HG02884 (cell line): Measurements from ENCODE around the gene GDAP2.
"Not testable (repeated sequence)": the region's sequence is repeated elsewhere in the genome, so short reads cannot be mapped to it uniquely, and the experiment has no call there.

Experiments
- ATAC-seq: cut with Tn5 transposase; IDR thresholded peaks from one replicate; pipeline ENCODE4 v1.9.1; 2021; ENCODE audit warnings: mild to moderate bottlenecking, moderate library complexity; ENCODE audit not compliant: unreplicated experiment

GDAP2 gene

GRCh38 chr1:117929343-117930172, at the start of gene GDAP2, which contains the start of gene WDR3:
TSS of gene GDAP2 (minus strand) at chr1:117929621. CDS start at chr1:117920357, 9,264 bp downstream.
TSS of gene WDR3 (plus strand) at chr1:117929739. CDS start at chr1:117933320, 3,581 bp downstream.
- ATAC-seq: peak; percentile 93

- ATAC-seq: no peak
Observed at GRCh38 chr1:117976381-117976780, 47.0 kb upstream of the GDAP2 start.

- no peak for ATAC-seq
Observed at GRCh38 chr1:117971777-117972176, 42.4 kb upstream of the GDAP2 start.

GRCh38 chr1:117970252-117970651, 40.8 kb upstream of the GDAP2 start:
- ATAC-seq: no peak

- ATAC-seq: no peak
Observed at GRCh38 chr1:117967881-117968280, 38.5 kb upstream of the GDAP2 start.

- no peak for ATAC-seq
Observed at GRCh38 chr1:117967477-117967876, 38.1 kb upstream of the GDAP2 start.

GRCh38 chr1:117964290-117965038, 35.0 kb upstream of the GDAP2 start:
- ATAC-seq: no peak

GRCh38 chr1:117959364-117959763, 29.9 kb upstream of the GDAP2 start:
- ATAC-seq: no peak

- no peak for ATAC-seq
Observed at GRCh38 chr1:117952386-117952785, 23.0 kb upstream of the GDAP2 start.

GRCh38 chr1:117942293-117942692, 12.9 kb upstream of the GDAP2 start:
- no peak for ATAC-seq

GRCh38 chr1:117933769-117934168, 4.3 kb upstream of the GDAP2 start:
- ATAC-seq: no peak

GRCh38 chr1:117932576-117932975, 3.2 kb upstream of the GDAP2 start:
- no peak for ATAC-seq

GRCh38 chr1:117930484-117930883, 1.1 kb upstream of the GDAP2 start:
- ATAC-seq: no peak

GRCh38 chr1:117930173-117930447, 689 bp upstream of the GDAP2 start:
- ATAC-seq: peak; percentile 1

- ATAC-seq: peak; percentile 28
Observed at GRCh38 chr1:117928881-117929342, 509 bp downstream of the GDAP2 start.

GRCh38 chr1:117925981-117926380, 3.4 kb downstream of the GDAP2 start:
- no peak for ATAC-seq

- not testable (repeated sequence) for ATAC-seq
Observed at GRCh38 chr1:117922717-117923116, 6.7 kb downstream of the GDAP2 start.

- ATAC-seq: no peak
Observed at GRCh38 chr1:117921991-117922390, 7.4 kb downstream of the GDAP2 start.

GRCh38 chr1:117919376-117919775, 10.0 kb downstream of the GDAP2 start:
- no peak for ATAC-seq

GRCh38 chr1:117911051-117911450, 18.4 kb downstream of the GDAP2 start:
- ATAC-seq: no peak

- no peak for ATAC-seq
Observed at GRCh38 chr1:117905019-117905418, 24.4 kb downstream of the GDAP2 start.

- ATAC-seq: no peak
Observed at GRCh38 chr1:117904485-117904884, 24.9 kb downstream of the GDAP2 start.
